C4-2B (cell line): ENCODE measurements around the gene NFAT5.

ENCODE experiments used
- ZFX ChIP-seq: fragments of 450-650 bp; IDR thresholded peaks from 2 replicates; pipeline ENCODE4 v1.6.1; 2017
- TF ChIP-seq, protein P1 (sequence below): fragments of 450-650 bp; conservative IDR thresholded peaks from 2 replicates; pipeline ENCODE4 v1.5.1; 2017; ENCODE audit warnings: mild to moderate bottlenecking

DNA sequence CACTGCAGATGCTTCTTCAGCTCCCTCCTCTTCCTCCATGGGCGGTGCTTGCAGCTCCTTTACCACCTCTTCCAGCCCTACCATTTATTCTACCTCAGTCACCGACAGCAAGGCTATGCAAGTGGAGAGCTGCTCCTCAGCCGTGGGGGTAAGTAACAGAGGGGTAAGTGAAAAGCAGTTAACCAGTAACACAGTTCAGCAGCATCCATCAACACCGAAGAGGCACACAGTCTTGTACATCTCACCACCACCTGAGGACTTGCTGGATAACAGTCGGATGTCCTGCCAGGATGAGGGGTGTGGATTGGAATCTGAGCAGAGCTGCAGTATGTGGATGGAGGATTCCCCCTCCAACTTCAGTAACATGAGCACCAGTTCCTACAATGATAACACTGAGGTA is 81.3 kb downstream of the NFAT5 start:
- TF ChIP-seq, protein P1, sequence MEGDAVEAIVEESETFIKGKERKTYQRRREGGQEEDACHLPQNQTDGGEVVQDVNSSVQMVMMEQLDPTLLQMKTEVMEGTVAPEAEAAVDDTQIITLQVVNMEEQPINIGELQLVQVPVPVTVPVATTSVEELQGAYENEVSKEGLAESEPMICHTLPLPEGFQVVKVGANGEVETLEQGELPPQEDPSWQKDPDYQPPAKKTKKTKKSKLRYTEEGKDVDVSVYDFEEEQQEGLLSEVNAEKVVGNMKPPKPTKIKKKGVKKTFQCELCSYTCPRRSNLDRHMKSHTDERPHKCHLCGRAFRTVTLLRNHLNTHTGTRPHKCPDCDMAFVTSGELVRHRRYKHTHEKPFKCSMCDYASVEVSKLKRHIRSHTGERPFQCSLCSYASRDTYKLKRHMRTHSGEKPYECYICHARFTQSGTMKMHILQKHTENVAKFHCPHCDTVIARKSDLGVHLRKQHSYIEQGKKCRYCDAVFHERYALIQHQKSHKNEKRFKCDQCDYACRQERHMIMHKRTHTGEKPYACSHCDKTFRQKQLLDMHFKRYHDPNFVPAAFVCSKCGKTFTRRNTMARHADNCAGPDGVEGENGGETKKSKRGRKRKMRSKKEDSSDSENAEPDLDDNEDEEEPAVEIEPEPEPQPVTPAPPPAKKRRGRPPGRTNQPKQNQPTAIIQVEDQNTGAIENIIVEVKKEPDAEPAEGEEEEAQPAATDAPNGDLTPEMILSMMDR, result no peak
- no peak for TF ChIP-seq ZFX
